Endothelial cell of umbilical vein (primary cell): ENCODE measurements around the gene RNF40. TPM values are rescaled to one million over a fixed set of nuclear protein-coding genes. Genes with fewer than 3 reads are reported as not detected.
A peak's percentile ranks its signal among the peaks of the same experiment; 100 is the strongest.

Experiments used
- BruUV-seq: library from RNA; stranded (reverse); fragments of 400-500 nt; replicated peaks from 2 replicates; lab custom pipeline; 2021; lab: Mats Ljungman, UMichigan
- CTCF ChIA-PET: fragments of 300-600, 350-600 bp; sonication (Branson Sonifier 250); formaldehyde crosslinking; loops from one replicate; lab custom pipeline; 2021; ENCODE audit warnings: antibody characterized with exemption, inconsistent platforms; lab: Charles Lee
- POLR2A ChIA-PET: fragments of 300-600, 350-600 bp; sonication (Branson Sonifier 250); formaldehyde crosslinking; loops from one replicate; lab custom pipeline; 2021; ENCODE audit warnings: antibody characterized with exemption, inconsistent platforms; lab: Charles Lee
- DNase-seq: peaks from one replicate; pipeline ENCODE4 v3.0.0-alpha.2; 2011; ENCODE audit warnings: low read depth, low spot score
- FAIRE-seq: peaks from 2 replicates; lab custom pipeline; 2011; peaks lifted over from hg19 to GRCh38; lab: Jason Lieb, UNC
- H2AFZ ChIP-seq: 2 replicates; pipeline ENCODE4 v1.6.0; 2012; ENCODE audit warnings: low read depth, low read length, control low read depth, inconsistent platforms
- H3K27ac ChIP-seq: 2 replicates; pipeline ENCODE4 v1.5.1; 2011; ENCODE audit warnings: low read depth, mild to moderate bottlenecking, control low read depth, low read length, moderate library complexity; ENCODE audit not compliant: insufficient read depth
- H3K27me3 ChIP-seq, 2 experiments: 2 replicates each; pipeline versions ENCODE4 v1.6.0 to v1.6.1; 2011; ENCODE audit warnings: low read length in 2 of 2, mixed read lengths in 1 of 2; ENCODE audit not compliant: control insufficient read depth in 2 of 2, insufficient read depth in 2 of 2
- H3K36me3 ChIP-seq, 2 experiments: 2 replicates in 1 of 2; 3 replicates in 1 of 2; pipeline ENCODE4 v1.5.1; 2011; ENCODE audit warnings: low read length in 2 of 2, mild to moderate bottlenecking in 1 of 2, moderate library complexity in 1 of 2; ENCODE audit not compliant: control insufficient read depth in 2 of 2, insufficient read depth in 2 of 2; ENCODE audit errors: extremely low read depth in 1 of 2
- H3K4me1 ChIP-seq: 3 replicates; pipeline ENCODE4 v1.5.1; 2011; ENCODE audit warnings: mild to moderate bottlenecking, low read length; ENCODE audit not compliant: control insufficient read depth, insufficient read depth; ENCODE audit errors: extremely low read depth
- H3K4me2 ChIP-seq: 2 replicates; pipeline ENCODE4 v1.6.1; 2011; ENCODE audit warnings: low read length, control low read depth, mixed read lengths; ENCODE audit not compliant: insufficient read depth
- H3K4me3 ChIP-seq, 3 experiments: fragments of 200-600 bp in 1 of 3; sonication (generic), shearing (Covaris generic) in 1 of 3; replicated peaks in 1 of 3; 2 replicates each; pipeline ENCODE4 v1.5.1; 2011 to 2016; ENCODE audit warnings: control low read depth in 3 of 3, low read length in 3 of 3, mild to moderate bottlenecking in 2 of 3, inconsistent platforms in 1 of 3, low read depth in 1 of 3, moderate library complexity in 1 of 3; ENCODE audit not compliant: insufficient read depth in 1 of 3
- H3K79me2 ChIP-seq: 2 replicates; pipeline ENCODE4 v1.6.0; 2012; ENCODE audit warnings: low read length, inconsistent platforms; ENCODE audit not compliant: control insufficient read depth, insufficient read depth
- H3K9ac ChIP-seq: replicated peaks from 2 replicates; pipeline ENCODE3; 2011; ENCODE audit warnings: low read length, control low read depth; ENCODE audit not compliant: insufficient read depth; ENCODE audit errors: extremely low read depth
- H3K9me1 ChIP-seq: replicated peaks from 3 replicates; pipeline ENCODE4 v1.6.0; 2011; ENCODE audit warnings: mild to moderate bottlenecking, low read length; ENCODE audit not compliant: control insufficient read depth, insufficient read depth; ENCODE audit errors: extremely low read depth
- H3K9me3 ChIP-seq: replicated peaks from 2 replicates; pipeline ENCODE4 v1.5.1; 2012; ENCODE audit warnings: low read length, inconsistent platforms; ENCODE audit not compliant: control insufficient read depth, insufficient read depth
- H4K20me1 ChIP-seq: replicated peaks from 2 replicates; pipeline ENCODE3; 2011; ENCODE audit warnings: mild to moderate bottlenecking, low read length; ENCODE audit not compliant: control insufficient read depth, insufficient read depth; ENCODE audit errors: extremely low read depth
- EZH2 ChIP-seq: IDR thresholded peaks from 2 replicates; pipeline ENCODE4 v1.6.1; 2012; ENCODE audit warnings: borderline replicate concordance, low read depth, mild to moderate bottlenecking, moderate library complexity, low read length, inconsistent platforms; ENCODE audit not compliant: severe bottlenecking
- MYC ChIP-seq: IDR thresholded peaks from one replicate; pipeline ENCODE4 v1.6.1; 2011; ENCODE audit warnings: mild to moderate bottlenecking, low read depth, low read length
- POLR2A ChIP-seq: IDR thresholded peaks from 2 replicates; pipeline ENCODE4 v1.6.1; 2012; ENCODE audit warnings: low read depth, mild to moderate bottlenecking, control low read depth, low read length
- POLR2AphosphoS5 ChIP-seq: IDR thresholded peaks from 2 replicates; pipeline ENCODE4 v1.6.1; 2012; ENCODE audit warnings: low read depth, mild to moderate bottlenecking, control low read depth, low read length, moderate library complexity; ENCODE audit not compliant: insufficient read depth
- dilution Hi-C: fragments of 300-500 bp; cut with MboI; formaldehyde crosslinking; loops from one replicate; pipeline ENCODE4 v1.15.0; 2019; ENCODE audit warnings: low sequenced_read_pairs; ENCODE audit not compliant: extremely low pct_ligation_motif_present
- intact Hi-C: fragments of 100-400 bp; cut with micrococcal nuclease; formaldehyde crosslinking; loops from one replicate; pipeline ENCODE4 v1.10.0; 2022
- polyA plus RNA-seq, 4 experiments: library from polyadenylated mRNA; depleted of rRNA in 3 of 4; stranded (reverse) in 3 of 4; unstranded in 1 of 4; fragments of >200 nt; gene quantifications; 2 replicates each; pipeline versions ENCODE4 v1.2.1 to v1.2.3, GENCODE V29; 2011 to 2012; ENCODE audit warnings: missing spikeins in 1 of 4
- total RNA-seq: library from RNA; stranded (reverse); gene quantifications from 2 replicates; pipeline ENCODE4 v1.2.3, GENCODE V29; 2021
- TF ChIP-seq, protein P1 (sequence below), 2 donors: IDR thresholded peaks; 1 replicate in 1 of 2; 2 replicates in 1 of 2; pipeline ENCODE4 v1.5.1; 2011; ENCODE audit warnings: low read length in 2 of 2, mild to moderate bottlenecking in 2 of 2, moderate library complexity in 2 of 2, control low read depth in 1 of 2, inconsistent platforms in 1 of 2, low read depth in 1 of 2; ENCODE audit not compliant: insufficient read depth in 1 of 2; ENCODE audit errors: extremely low read depth in 1 of 2

RNF40 gene
- total and polyA plus RNA-seq, 2 donors (not counting 3 experiments of a cell fraction or from before 2014, with no cell fraction given), result 60.5 to 102 TPM

DNA sequence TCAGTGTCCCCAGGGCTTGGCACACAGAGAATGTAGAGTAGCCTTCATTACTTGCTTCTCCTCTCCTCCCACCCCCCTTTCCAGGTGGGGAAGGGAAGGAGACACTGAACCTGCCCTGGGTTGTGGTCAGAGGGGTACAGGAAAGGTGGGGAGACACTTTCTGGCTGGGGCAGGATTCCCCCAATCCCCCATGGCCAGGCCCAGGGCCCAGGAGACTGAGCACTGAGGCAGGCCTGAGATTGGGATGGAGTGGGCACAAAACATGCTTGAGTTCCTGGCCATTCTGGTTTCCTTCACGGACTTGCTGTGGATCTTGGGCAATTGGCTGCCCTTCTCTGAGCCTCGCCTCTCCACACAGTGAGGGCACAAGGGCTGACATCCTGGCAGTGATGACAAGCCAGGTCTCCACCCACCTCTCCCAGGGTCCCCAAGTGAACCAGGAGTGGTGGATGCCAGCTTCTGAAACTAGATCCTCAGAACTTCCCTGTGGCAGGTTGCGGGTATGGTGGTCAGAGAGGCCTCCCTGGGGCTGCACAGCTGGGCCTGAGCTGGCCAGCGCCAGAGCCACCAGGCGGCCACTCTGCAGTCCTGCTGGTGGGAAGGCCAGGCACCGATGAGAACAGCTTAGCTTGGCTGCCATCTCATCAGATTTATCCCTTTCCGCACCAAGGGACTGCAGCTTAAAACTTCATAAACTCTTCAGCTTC is 15.6 kb downstream of the RNF40 start:
- no peak overlapping the region for H3K27ac ChIP-seq
- no peaks in the 10 kb centered on the region for H3K79me2 ChIP-seq
- no TSS peak for BruUV-seq
- no peak overlapping the region for H3K9ac ChIP-seq
- TF ChIP-seq POLR2AphosphoS5 (no peak), EZH2 (no peak), MYC (no peak), POLR2A (peak; percentile 28)
- TF ChIP-seq, protein P1, sequence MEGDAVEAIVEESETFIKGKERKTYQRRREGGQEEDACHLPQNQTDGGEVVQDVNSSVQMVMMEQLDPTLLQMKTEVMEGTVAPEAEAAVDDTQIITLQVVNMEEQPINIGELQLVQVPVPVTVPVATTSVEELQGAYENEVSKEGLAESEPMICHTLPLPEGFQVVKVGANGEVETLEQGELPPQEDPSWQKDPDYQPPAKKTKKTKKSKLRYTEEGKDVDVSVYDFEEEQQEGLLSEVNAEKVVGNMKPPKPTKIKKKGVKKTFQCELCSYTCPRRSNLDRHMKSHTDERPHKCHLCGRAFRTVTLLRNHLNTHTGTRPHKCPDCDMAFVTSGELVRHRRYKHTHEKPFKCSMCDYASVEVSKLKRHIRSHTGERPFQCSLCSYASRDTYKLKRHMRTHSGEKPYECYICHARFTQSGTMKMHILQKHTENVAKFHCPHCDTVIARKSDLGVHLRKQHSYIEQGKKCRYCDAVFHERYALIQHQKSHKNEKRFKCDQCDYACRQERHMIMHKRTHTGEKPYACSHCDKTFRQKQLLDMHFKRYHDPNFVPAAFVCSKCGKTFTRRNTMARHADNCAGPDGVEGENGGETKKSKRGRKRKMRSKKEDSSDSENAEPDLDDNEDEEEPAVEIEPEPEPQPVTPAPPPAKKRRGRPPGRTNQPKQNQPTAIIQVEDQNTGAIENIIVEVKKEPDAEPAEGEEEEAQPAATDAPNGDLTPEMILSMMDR (IDR thresholded peaks at IDR 0.05; ENCODE audit: extremely low read depth in 1 of 2, insufficient read depth in 1 of 2, low read depth in 1 of 2, low read length in 2 of 2), result no peak
- H3K4me2 ChIP-seq, result no peak overlapping the region
- DNase-seq (no peak), FAIRE-seq (no peak)
- dilution Hi-C loops, result no loop called here
- CTCF ChIA-PET, result interaction anchor here (2.2 kb wide), 1 partner anchor 37 kb away, joined by 9 read pairs; no protein-coding TSS in a partner anchor
- H4K20me1 ChIP-seq, result no peaks in the 10 kb centered on the region
- no peaks in the 10 kb centered on the region for H3K9me3 ChIP-seq
- no peak overlapping the region for H2AFZ ChIP-seq
- no peaks in the 10 kb centered on the region for H3K27me3 ChIP-seq
- peaks cover 8% of the 10 kb centered on the region for H3K4me1 ChIP-seq
- H3K36me3 ChIP-seq, result peaks cover 0 to 20% of the 10 kb centered on the region in 2 experiments
- H3K9me1 ChIP-seq, result no peaks in the 10 kb centered on the region
- H3K4me3 ChIP-seq, result no peak overlapping the region
- POLR2A ChIA-PET, result no interaction called here
- intact Hi-C loops, result no loop called here
